ENCODE measurements around the gene SWSAP1. TPM values are rescaled to one million over a fixed set of nuclear protein-coding genes. Genes with fewer than 3 reads are reported as not detected.
A peak's percentile ranks its signal among the peaks of the same experiment; 100 is the strongest.
"Not testable (repeated sequence)": the region's sequence is repeated elsewhere in the genome, so short reads cannot be mapped to it uniquely, and the experiment has no call there.

Gene SWSAP1
- total RNA-seq, 1 donor from 2014 or later: 0.53 TPM

DNA sequence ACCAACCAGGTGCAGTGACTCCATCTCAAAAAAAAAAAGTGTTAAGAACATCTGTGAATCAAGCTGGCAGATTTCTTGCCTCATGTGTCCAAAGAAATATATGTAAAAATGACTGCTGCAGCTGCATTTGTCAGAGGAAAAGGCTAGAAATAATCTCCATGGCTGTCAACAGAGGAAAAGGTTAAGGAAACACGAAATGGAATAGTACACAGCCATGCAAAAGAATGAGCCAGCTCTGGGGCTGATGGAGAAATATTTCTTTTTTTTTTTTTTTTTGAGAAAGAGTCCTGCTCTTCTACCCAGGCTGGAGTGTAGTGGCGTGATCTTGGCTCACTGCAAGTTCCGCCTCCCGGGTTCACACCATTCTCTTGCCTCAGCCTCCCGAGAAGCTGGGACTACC, 41.6 kb upstream of the SWSAP1 start:
- Histone ChIP-seq H3K36me3 (ENCODE audit: control insufficient read depth, insufficient read depth, low read length) (peaks cover 37% of the 10 kb centered on the region), H3K27me3 (ENCODE audit: control insufficient read depth, insufficient read depth, low read length) (no peaks in the 10 kb centered on the region), H3K4me3 (ENCODE audit: low read depth, low read length) (no peak overlapping the region)
- no peak for DNase-seq (ENCODE audit: low read depth)
- TF ChIP-seq, protein P1, sequence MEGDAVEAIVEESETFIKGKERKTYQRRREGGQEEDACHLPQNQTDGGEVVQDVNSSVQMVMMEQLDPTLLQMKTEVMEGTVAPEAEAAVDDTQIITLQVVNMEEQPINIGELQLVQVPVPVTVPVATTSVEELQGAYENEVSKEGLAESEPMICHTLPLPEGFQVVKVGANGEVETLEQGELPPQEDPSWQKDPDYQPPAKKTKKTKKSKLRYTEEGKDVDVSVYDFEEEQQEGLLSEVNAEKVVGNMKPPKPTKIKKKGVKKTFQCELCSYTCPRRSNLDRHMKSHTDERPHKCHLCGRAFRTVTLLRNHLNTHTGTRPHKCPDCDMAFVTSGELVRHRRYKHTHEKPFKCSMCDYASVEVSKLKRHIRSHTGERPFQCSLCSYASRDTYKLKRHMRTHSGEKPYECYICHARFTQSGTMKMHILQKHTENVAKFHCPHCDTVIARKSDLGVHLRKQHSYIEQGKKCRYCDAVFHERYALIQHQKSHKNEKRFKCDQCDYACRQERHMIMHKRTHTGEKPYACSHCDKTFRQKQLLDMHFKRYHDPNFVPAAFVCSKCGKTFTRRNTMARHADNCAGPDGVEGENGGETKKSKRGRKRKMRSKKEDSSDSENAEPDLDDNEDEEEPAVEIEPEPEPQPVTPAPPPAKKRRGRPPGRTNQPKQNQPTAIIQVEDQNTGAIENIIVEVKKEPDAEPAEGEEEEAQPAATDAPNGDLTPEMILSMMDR (IDR thresholded peaks at IDR 0.05; ENCODE audit: insufficient read depth, low read length, severe bottlenecking): no peak
- no peak for FAIRE-seq

DNA sequence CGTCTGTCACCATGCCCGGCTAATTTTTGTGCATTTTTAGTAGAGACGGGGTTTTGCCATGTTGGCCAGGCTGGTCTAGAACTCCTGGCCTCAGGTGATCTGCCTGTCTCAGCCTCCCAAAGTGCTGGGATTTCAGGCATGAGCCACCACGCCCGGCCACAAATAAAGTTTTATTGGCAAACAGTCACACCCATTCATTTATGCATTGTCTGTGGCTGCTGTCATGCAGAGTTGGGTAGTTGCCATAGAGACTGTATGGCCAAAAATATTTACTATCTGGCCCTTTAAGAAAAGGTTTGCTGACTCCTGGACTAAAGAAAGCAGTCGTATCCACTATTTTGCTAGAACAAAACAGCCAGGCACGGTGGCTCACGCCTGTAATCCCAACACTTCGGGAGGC, 40.6 kb upstream of the SWSAP1 start:
- FAIRE-seq: not testable (repeated sequence)

DNA sequence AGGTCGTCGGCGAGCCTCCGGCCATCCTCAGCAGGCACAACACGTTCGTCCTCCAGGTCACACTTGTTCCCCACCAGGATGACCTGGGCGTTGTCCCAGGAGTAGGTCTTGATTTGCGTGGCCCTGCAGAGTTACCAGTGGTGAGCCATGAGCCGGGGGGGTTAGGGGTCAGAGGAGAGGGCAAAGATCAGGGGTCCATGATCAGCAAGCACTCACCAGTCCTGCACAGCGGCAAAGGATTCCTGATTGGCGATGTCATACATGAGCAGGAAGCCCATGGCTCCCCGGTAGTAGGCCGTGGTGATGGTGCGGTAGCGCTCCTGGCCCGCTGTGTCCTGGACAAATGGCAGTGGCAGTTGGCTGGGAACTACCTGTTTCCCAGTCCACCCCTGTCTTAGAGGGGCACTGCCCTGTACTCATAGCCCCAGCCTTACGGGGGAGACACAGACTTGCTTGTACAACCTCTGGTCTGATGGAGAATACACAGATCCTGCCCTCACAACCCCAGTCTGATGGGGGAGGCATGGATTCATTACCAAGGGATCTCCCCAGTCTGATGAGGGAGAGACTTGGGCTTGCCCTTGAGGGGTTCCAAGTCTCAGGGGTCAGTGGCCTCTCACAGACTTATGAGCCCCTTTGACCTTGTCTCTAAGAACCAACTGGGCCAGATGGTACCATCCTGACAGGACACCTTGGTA, 38.9 kb upstream of the SWSAP1 start:
- no peak overlapping the region for H3K4me3 ChIP-seq (ENCODE audit: low read depth, low read length)
- peaks cover 35% of the 10 kb centered on the region for H3K36me3 ChIP-seq (ENCODE audit: control insufficient read depth, insufficient read depth, low read length)
- TF ChIP-seq, protein P1 (IDR thresholded peaks at IDR 0.05; ENCODE audit: insufficient read depth, low read length, severe bottlenecking): no peak
- peak; percentile 43 for FAIRE-seq
- no peaks in the 10 kb centered on the region for H3K27me3 ChIP-seq (ENCODE audit: control insufficient read depth, insufficient read depth, low read length)
- no peak for DNase-seq (ENCODE audit: low read depth)

More for the DNA sequence above, 40.6 kb upstream of the SWSAP1 start:
- not testable (repeated sequence) for DNase-seq (ENCODE audit: low read depth); H3K4me3 ChIP-seq (ENCODE audit: low read depth, low read length); H3K27me3 ChIP-seq (ENCODE audit: control insufficient read depth, insufficient read depth, low read length)
- H3K36me3 ChIP-seq (ENCODE audit: control insufficient read depth, insufficient read depth, low read length): peaks cover 37% of the 10 kb centered on the region

DNA sequence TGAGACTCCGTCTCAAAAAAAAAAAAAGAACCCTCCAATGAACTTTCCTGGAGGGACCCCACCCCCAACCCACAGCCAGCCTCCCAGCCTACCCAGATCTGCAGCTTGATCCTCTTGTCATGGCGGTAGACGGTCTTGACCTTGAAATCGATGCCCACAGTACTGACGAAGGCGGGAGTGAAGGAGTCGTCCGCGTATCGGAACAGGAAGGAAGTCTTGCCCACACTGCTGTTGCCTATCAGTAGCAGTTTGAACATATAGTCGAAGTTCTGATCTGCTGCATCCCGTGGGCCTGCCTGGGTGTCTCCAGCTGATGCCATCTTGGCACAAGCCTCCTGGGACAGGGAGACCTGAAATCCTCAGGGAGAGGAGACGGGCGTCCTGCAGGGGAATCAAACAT, 37.4 kb upstream of the SWSAP1 start:
- Histone ChIP-seq H3K27me3 (ENCODE audit: control insufficient read depth, insufficient read depth, low read length) (no peaks in the 10 kb centered on the region), H3K36me3 (ENCODE audit: control insufficient read depth, insufficient read depth, low read length) (peaks cover 36% of the 10 kb centered on the region)

DNA sequence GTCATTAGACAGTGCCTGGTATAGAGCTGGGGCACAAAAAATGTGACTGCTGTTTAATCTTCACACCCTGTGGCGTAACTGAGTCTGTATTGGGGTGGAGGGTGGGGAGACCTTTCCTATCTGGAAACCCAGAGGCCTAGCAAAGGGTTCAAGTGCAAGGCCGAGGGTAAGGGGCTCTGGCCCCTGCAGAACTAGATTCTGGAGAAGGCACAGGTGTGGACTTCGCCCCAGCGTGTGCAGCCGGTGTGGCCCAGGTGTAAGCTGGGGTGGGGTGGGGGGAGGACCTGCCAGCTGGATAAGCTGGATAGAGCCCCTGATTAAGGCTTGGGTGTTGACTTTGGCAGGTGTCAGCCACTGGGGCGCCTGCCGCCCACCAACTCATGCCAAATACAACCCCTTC, 36.3 kb upstream of the SWSAP1 start:
- H3K4me3 ChIP-seq (ENCODE audit: low read depth, low read length): peak overlapping the region; percentile 72
- DNase-seq (ENCODE audit: low read depth): no peak
- TF ChIP-seq, protein P1 (IDR thresholded peaks at IDR 0.05; ENCODE audit: insufficient read depth, low read length, severe bottlenecking): no peak
- FAIRE-seq: no peak
- H3K36me3 ChIP-seq (ENCODE audit: control insufficient read depth, insufficient read depth, low read length): peaks cover 32% of the 10 kb centered on the region
- H3K27me3 ChIP-seq (ENCODE audit: control insufficient read depth, insufficient read depth, low read length): no peaks in the 10 kb centered on the region

More for the DNA sequence above, 37.4 kb upstream of the SWSAP1 start:
- TF ChIP-seq, protein P1 (IDR thresholded peaks at IDR 0.05; ENCODE audit: insufficient read depth, low read length, severe bottlenecking): no peak
- no peak for FAIRE-seq
- H3K4me3 ChIP-seq (ENCODE audit: low read depth, low read length): no peak overlapping the region
- no peak for DNase-seq (ENCODE audit: low read depth)

DNA sequence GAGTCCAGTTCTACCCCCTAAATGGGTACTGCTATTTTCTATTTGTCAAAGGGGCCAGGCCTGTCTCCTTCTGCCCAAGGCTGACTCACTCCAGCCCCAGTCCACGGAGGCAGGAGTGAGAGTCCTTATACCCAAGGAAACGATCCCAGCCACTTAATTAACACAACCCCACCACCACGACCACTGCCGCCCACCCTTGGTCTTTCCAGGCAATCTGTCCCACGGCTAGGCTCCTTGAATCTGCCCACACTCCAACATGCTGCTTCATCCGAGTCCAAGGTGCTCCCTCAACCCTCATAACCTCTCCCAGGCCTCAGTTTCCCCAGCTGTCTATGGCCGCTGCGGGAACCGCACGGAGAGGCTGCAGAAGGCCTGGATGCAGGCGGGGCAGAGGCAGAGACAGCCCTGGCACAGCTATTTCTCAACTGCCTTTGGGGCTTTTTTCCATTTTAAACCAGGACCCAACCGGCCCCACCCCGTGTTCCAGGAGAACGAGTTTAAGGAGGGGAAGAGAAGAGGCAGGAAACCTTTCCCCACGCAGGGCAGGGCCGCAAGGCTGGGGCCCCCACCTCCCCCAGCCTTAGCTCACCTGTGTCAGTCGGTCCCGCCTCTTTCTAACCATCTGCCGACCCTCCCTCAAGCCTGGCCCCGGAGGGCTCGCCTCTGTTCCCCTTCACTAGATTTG, 35.8 kb upstream of the SWSAP1 start:
- FAIRE-seq: no peak
- Histone ChIP-seq H3K36me3 (ENCODE audit: control insufficient read depth, insufficient read depth, low read length) (peaks cover 30% of the 10 kb centered on the region), H3K4me3 (ENCODE audit: low read depth, low read length) (peak overlapping the region; percentile 72), H3K27me3 (ENCODE audit: control insufficient read depth, insufficient read depth, low read length) (no peaks in the 10 kb centered on the region)
- DNase-seq (ENCODE audit: low read depth): peak; percentile 49
- TF ChIP-seq, protein P1 (IDR thresholded peaks at IDR 0.05; ENCODE audit: insufficient read depth, low read length, severe bottlenecking): no peak
